HG03565 (cell line): ENCODE results near the gene AHNAK.

Experiments used
- ATAC-seq: cut with Tn5 transposase; IDR thresholded peaks from one replicate; pipeline ENCODE4 v1.9.1; 2021; ENCODE audit warnings: mild to moderate bottlenecking, moderate library complexity; ENCODE audit not compliant: unreplicated experiment

AHNAK gene

GRCh38 chr11:62443390-62444235, 103.0 kb downstream of the AHNAK start:
- ATAC-seq, result no peak

DNA sequence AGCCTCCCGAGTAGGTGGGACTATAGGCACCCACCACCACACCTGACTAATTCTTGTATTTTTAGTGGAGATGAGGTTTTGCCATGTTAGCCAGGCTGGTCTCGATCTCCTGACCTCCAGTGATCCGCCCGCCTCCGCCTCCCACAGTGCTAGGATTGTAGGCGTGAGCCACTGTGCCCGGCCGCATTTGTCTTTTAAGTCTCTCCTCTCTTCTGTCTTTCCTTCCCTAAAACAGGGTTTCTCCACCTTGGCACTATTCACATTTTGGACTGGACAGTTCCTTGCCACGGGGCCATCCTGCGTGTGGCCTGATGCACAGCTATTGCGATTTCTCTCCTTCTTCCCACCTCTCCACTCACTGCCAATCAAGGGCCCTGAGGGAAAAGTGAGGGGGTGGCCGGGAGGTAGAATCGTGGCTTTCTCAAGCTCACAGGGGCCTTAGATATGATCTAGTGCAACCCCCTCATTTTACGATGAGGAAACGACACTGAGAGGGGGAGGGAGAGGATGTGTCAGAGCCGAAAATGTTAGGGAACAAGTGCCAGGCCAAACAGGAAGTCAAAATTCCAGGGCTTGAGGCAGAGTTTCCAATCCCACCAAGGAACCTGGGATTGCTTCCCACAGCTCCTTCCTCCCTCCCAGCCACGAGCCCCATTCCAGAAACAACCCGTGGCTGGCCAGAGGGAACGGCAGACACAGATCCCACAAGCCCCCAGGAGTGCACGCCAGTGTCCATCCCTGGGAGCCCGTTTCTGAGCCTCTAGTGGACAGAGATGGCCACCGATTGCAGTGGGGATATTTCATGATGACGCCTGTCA, 106.6 kb downstream of the AHNAK start:
- no peak for ATAC-seq

DNA sequence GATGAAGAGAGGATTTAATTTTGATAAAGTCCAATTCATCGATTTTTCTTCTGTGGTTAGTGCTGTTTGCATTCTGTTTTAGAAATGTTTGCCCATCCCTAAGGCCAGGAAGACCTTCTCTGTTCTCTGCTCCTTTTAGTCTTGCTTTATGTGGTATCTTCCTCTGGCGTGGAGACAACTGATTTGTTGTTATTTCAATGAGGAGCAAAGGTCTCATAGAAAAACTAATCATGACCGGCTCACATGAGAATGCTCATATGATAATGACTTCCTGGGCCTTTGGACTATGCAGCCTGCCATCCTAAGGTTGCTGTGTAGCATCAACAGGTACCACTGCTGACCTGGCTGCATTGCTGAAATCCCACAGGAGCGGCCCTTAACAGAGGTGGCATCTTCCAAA, 108.0 kb downstream of the AHNAK start:
- ATAC-seq, result no peak

DNA sequence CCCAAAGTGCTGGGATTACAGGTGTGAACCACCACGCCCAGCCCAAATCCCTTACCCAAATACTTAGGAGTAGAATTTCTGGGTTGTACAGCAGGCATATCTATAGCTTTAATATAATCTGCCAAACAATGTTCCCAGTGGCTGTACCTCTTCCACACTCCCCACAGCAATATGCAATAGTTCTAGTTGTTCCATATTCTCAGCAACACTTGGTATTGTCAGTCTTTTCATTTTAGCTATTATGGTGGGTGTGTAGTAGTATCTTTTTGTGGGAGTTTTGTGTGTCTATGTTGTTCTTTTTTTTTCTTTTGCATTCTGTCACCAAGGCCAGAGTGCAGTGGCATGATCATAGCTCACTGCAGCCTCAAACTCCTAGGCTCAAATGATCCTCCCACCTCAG, 109.0 kb downstream of the AHNAK start:
- ATAC-seq, result no peak

DNA sequence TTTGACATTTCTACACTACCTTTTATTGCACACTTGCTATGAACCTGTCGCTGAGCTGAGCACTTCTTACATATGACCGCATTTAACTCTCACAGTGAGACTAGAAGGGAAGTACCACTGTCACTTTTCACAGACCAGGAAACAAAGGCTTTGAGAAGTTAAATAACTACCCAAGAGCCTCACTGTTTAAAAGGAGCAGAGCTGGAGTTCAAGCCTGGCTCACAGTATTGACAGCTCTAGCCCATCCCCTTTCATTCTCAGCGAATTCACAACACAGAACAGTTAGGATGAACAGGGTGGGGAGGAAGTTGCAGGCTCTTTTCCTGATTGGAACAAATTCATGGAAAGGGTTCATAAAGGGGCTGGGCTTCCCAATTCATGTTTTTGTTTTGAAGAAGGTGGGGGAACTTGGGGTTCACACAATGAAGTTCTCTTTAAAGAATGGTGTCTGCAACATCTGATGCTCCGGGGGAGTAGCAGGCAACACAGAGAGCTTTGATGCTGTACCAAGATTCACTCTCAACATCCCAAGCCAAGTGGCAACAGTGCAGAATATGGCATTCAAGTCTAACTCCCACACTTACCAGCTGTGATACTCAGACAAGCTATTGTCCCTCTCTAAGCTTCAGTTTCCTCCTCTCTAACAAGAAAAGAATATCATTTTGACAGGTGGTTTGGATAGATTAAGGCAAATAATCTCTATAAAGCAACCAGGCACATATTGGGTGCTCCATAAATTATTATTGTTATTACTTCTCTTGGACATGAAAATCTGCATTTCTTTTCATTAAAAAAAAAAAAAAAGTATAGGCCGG, 110.6 kb downstream of the AHNAK start:
- ATAC-seq, result no peak

DNA sequence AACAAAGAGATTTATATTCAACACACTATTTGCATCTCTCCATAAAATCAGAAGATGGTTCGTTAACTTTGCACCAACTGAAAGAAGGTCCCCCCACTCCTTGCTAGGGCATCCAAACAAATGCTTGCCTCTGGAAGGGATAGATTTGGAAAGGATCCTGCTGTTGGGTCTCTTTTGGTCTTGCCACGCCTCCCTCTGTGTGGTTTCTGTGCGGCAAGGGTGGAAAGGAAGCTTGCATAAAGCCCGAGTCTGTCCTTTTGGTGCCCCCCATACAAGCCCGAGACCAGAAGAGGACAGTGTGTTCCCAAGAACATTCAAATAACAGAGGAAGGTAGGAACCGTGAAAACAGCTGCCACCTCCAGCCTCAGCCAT, 112.7 kb downstream of the AHNAK start:
- ATAC-seq, result no peak

DNA sequence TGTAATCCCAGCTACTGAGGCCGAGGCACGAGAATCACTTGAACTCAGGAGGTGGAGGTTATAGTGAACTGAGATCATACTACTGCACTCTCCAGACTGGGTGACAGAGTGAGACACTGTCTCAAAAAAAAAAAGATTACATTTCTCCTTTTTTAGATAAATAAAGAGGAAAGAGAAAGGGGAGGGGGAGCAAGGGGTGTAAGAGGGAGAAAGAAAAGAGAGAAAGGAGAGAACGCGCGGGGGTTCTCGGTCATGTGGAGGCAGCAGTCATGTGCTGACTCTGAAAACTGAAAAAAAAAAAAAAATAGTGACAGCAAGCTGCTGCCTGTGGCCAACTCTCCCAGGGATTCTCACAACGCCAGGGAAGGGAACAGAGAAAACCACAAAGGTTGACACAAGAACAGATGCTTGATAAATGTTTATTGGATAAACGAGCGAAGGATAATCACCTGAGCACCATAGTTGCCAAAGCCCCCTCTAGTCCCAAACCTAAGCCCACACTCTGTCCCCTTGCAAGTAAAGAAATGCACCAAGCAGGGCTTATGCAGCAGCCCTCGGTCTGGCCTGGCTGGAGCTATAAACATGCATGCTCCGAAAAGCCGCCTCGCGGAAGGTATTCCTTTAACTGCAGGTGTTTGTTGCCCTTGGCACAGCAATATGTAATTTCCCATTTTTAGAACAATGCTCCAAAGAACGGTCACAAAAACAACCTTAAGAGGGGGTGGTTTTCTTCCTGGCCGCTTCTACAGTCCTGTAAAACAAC, 113.3 kb downstream of the AHNAK start:
- no peak for ATAC-seq

GRCh38 chr11:62432695-62433094, 113.9 kb downstream of the AHNAK start:
- no peak for ATAC-seq

DNA sequence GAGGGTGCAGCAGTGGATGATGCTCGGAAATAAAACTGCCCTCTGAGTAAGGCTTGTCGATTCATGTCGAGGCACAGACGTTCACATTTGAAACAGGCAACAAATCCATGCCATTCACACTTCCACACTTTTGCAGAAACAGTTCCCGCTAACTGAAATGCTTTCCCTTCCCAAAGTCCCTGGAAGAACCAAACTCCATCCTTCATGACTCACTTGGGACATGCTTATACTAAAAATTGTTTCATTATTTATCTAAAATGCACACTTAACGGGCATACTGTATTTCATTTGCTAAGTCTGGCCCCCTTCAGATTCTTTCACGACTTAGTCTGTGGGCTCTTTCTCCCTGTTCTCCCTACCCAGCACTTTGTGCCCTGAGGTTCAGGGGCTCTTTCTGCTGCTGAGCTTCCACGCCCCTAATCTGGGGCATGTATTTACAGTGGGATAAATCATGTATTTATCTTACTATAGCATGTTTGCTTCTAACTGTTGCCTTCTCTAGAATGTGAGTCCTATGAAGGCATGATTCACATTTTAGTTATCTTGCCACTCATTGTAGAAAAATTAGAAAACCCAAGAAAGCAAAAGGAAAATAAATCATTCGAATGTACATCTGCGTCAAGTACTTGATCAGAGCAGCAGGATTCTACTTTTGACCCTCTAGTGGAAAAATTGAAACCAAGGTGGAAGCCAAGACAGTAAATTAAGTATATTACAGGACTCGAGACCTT, 115.3 kb downstream of the AHNAK start:
- no peak for ATAC-seq

GRCh38 chr11:62430425-62430824, 116.2 kb downstream of the AHNAK start:
- ATAC-seq, result no peak

- no peak for ATAC-seq
Measured at GRCh38 chr11:62428871-62429560, 117.6 kb downstream of the AHNAK start.

- peak; percentile 53 for ATAC-seq
Measured at GRCh38 chr11:62427630-62428233, 118.9 kb downstream of the AHNAK start.

- no peak for ATAC-seq
Measured at GRCh38 chr11:62423012-62423411, 123.6 kb downstream of the AHNAK start.

DNA sequence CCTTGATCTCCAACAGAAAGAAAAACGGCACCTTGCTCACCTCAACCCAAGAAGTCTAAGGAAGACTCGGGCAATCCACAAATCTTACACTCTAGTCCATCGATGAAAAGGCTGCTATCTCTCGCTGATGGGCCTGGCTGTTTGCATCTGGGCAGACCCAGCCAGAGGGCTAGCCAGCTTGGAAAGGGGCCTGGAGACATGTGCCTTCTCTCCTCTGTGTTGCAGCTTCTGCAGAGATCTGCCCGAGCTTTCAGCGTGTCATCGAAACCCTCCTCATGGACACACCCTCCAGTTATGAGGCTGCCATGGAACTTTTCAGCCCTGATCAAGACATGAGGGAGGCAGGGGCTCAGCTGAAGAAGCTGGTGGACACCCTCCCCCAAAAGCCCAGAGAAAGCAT, 124.6 kb downstream of the AHNAK start:
- no peak for ATAC-seq

- no peak for ATAC-seq
Measured at GRCh38 chr11:62420882-62421281, 125.7 kb downstream of the AHNAK start.

DNA sequence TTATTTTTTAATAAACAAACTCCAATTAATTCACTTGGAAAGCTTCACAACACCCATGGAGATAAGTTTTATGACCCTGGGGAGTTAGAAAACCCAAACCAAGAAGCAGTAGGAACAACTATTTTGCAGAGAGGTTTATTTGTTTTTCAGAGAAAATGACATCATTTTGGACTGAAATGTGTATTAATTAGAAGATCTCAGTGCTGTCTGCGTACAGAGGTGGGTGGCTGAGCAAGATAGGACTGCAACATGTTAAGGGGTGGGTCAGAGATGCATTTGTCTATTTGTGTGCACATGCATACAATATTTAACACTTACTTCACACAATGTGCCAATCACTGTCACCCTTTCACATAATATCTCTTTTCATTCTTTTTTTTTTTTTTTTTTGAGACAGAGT, 126.7 kb downstream of the AHNAK start:
- ATAC-seq, result no peak

DNA sequence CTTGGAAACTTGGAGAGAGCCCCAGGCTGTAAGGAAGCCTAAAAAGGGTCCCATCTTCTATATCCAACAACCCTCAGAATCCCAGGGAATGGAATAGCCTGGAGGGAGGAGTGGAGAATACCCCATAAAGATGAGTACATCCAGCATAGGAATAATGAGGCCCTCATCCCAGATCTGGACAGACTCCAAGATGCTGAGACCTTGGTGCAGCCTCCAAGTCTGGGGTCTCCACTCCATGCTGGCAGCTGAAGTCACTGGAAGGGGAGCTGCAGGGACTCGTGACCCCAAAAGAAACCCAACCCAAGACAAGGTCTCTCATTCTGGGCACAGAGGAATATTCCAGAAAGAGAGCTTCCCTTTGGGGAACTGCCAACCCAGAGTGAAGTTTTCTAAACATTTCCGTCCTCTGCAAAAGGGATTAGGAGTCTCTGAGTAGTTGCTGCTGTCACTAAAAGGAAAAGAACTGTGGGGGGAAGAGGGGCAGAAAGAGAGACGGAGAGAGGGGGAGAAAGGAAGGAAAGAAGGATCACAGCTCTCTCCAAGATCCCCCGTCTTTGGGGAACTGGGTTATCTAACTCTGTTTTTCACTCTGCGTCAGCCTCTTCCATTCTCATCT, 127.2 kb downstream of the AHNAK start:
- no peak for ATAC-seq

DNA sequence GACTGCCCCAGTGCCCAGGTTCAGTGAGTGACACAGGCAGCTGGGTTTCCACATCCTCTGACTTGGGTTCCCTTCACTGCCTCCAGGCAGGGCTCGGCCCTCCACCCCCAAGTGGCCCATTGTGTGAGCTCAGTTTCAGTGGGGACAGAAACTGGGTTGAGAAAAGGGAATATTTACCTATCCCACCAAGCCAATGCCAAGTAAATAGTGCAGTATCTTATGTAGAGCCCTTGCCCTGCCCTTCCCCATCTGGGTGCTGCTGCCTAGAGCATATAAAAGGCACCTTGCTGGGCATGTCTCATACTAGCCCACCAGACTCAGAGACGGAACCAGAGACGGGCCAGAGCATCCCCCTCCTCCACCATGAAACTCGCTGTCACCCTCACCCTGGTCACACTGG, 127.9 kb downstream of the AHNAK start, which contains the start of gene SCGB1A1:
SCGB1A1 (plus strand) TSS at position 301 of the 400 bp plus-strand sequence; CDS start at position 364, 63 bp downstream.
- no peak for ATAC-seq
